ENCODE results near the gene SLC4A4. TPM values are rescaled to one million over a fixed set of nuclear protein-coding genes. Genes with fewer than 3 reads are reported as not detected.

Gene SLC4A4
- total and polyA plus RNA-seq, 2 of the 8 experiments (the other 6 are each of a cell fraction or from before 2014, with no cell fraction given): 0.67 to 2.8 TPM

DNA sequence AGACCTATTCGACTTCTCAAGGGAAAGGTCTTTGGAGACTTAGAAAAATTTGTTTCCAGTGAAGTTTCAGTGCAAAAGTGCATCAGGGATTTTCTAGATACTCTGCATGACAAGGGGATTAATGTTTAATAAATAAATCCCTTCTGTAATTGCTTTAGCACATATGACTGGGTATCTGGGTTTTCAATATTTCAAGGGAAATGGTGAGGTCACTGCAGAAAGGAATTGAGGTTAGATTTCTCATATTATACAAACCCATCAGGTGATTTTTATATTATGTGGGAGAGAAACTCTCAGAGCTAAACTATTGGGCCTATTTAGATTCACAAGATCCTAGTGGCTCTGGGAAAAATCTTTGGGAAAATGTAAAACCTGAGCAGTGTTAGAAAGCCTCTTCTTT lies 48.3 kb upstream of the SLC4A4 start:
- Histone ChIP-seq H4K91ac (replicated peaks; ENCODE audit: insufficient read length, low read length) (no peak overlapping the region), H2BK20ac (ENCODE audit: low read length) (no peak overlapping the region), H2BK5ac (ENCODE audit: low read depth, low read length) (no peak overlapping the region), H4K8ac (ENCODE audit: extremely low read depth, insufficient read depth, low read length) (no peak overlapping the region), H3K9ac (replicated peaks in 1 of 4; ENCODE audit: extremely low read depth in 1 of 4, low read depth in 3 of 4, low read length in 3 of 4) (no peak overlapping the region), H2BK12ac (ENCODE audit: low read depth, low read length) (no peak overlapping the region), H3K27ac (ENCODE audit: low read depth, low read length) (no peak overlapping the region), H3K4me1 (replicated peaks in 1 of 4; ENCODE audit: control insufficient read depth in 3 of 4, insufficient read depth in 4 of 4, low read length in 3 of 4) (no peaks in the 10 kb centered on the region), H2BK15ac (ENCODE audit: low read length) (no peak overlapping the region), H4K20me1 (replicated peaks in 1 of 2; ENCODE audit: control insufficient read depth in 1 of 2, insufficient read depth in 2 of 2, low read length in 2 of 2) (no peaks in the 10 kb centered on the region), H4K5ac (ENCODE audit: insufficient read length, low read depth, low read length) (no peak overlapping the region), H3K79me2 (ENCODE audit: control insufficient read depth in 1 of 2, insufficient read depth in 2 of 2, low read length in 2 of 2) (no peaks in the 10 kb centered on the region), H3K4me3 (ENCODE audit: extremely low read depth in 1 of 4, insufficient read depth in 2 of 4, low read depth in 3 of 4, low read length in 4 of 4) (no peak overlapping the region), H3K4me2 (ENCODE audit: insufficient read depth in 1 of 2, low read depth in 2 of 2, low read length in 2 of 2) (no peak overlapping the region), H3K14ac (ENCODE audit: insufficient read length) (no peak overlapping the region), H3K9me3 (ENCODE audit: insufficient read depth in 2 of 2, low read depth in 1 of 2, low read length in 1 of 2) (no peaks in the 10 kb centered on the region), H3K56ac (replicated peaks; ENCODE audit: insufficient read length, low read depth, low read length) (no peak overlapping the region), H3K27me3 (replicated peaks in 1 of 4; ENCODE audit: control insufficient read depth in 3 of 4, extremely low read depth in 1 of 4, insufficient read depth in 3 of 4, low read length in 3 of 4) (no peaks in the 10 kb centered on the region), H3K18ac (ENCODE audit: extremely low read depth, low read length) (no peak overlapping the region), H3K23me2 (ENCODE audit: low read depth, low read length) (no peaks in the 10 kb centered on the region), H2AFZ (ENCODE audit: low read length) (no peak overlapping the region), H2AK5ac (ENCODE audit: low read depth, low read length) (no peak overlapping the region), H3K4ac (replicated peaks; ENCODE audit: insufficient read length, low read depth, low read length) (no peak overlapping the region), H3K36me3 (ENCODE audit: control insufficient read depth in 2 of 4, insufficient read depth in 4 of 4, low read length in 3 of 4) (no peaks in the 10 kb centered on the region), H2BK120ac (replicated peaks; ENCODE audit: low read depth, low read length) (no peak overlapping the region), H3K23ac (ENCODE audit: insufficient read length) (no peak overlapping the region), H3K79me1 (ENCODE audit: low read depth, low read length) (no peaks in the 10 kb centered on the region)
- CTCF ChIA-PET (ENCODE audit: partially characterized antibody): interaction anchor here (0.6 to 1.1 kb wide), 3 partner anchors 31 to 235 kb away, joined by 3 read pairs; no protein-coding TSS in a partner anchor
- POLR2A ChIA-PET (ENCODE audit: partially characterized antibody): no interaction called here
- no peak for DNase-seq (ENCODE audit: low read depth in 1 of 2, low spot score in 2 of 2)
- WGBS, 2 experiments (ENCODE audit: extremely low coverage in 1 of 2, insufficient coverage in 1 of 2, insufficient read length in 1 of 2, insufficient replicate concordance in 2 of 2, low coverage in 1 of 2, low lambda C conversion rate in 2 of 2, missing lambda C conversion rate in 1 of 2): 79% methylated on average over 1 of the region's 1 CpG; no CpG with 5 or more reads in 1 of the 2 experiments
- FAIRE-seq: no peak
- no peak for TF ChIP-seq CEBPB (IDR thresholded peaks at IDR 0.05; ENCODE audit: low read depth, low read length)

All from H1 (cell line).